Trophoblast cell (in vitro differentiated cells and primary cell): ENCODE measurements around the gene TRUB2.
A peak's percentile ranks its signal among the peaks of the same experiment; 100 is the strongest.

Source experiments
- DNase-seq, 2 donors: peaks; one replicate each; pipeline ENCODE4 v3.0.0-alpha.2; 2016
- H2AFZ ChIP-seq: 2 replicates; pipeline ENCODE4 v1.6.1; 2013; ENCODE audit warnings: low read length, moderate library complexity, mild to moderate bottlenecking; ENCODE audit not compliant: insufficient read depth, poor library complexity
- H2AK5ac ChIP-seq: 2 replicates; pipeline ENCODE4 v1.6.1; 2013; ENCODE audit warnings: mild to moderate bottlenecking, low read length
- H2BK120ac ChIP-seq: 2 replicates; pipeline ENCODE4 v1.6.1; 2013; ENCODE audit warnings: low read length, mild to moderate bottlenecking, moderate library complexity; ENCODE audit not compliant: insufficient read depth, poor library complexity
- H2BK12ac ChIP-seq: 2 replicates; pipeline ENCODE4 v1.6.1; 2013; ENCODE audit warnings: mild to moderate bottlenecking, low read length, moderate library complexity
- H2BK5ac ChIP-seq: 2 replicates; pipeline ENCODE4 v1.6.1; 2013; ENCODE audit warnings: low read length, low read depth, moderate library complexity, mild to moderate bottlenecking; ENCODE audit not compliant: poor library complexity
- H3K14ac ChIP-seq: 2 replicates; pipeline ENCODE4 v1.6.1; 2013; ENCODE audit warnings: mild to moderate bottlenecking, low read length
- H3K18ac ChIP-seq: 2 replicates; pipeline ENCODE4 v1.6.1; 2013; ENCODE audit warnings: mild to moderate bottlenecking, low read length
- H3K23ac ChIP-seq: 2 replicates; pipeline ENCODE4 v1.6.1; 2013; ENCODE audit warnings: low read length
- H3K27ac ChIP-seq: 2 replicates; pipeline ENCODE4 v1.5.1; 2013; ENCODE audit warnings: low read depth, mild to moderate bottlenecking, inconsistent platforms, low read length, moderate library complexity
- H3K27me3 ChIP-seq: 2 replicates; pipeline ENCODE4 v1.6.1; 2013; ENCODE audit warnings: inconsistent platforms, mild to moderate bottlenecking, low read length, moderate library complexity; ENCODE audit not compliant: insufficient read depth
- H3K36me3 ChIP-seq, 2 experiments: 1 replicate in 1 of 2; 2 replicates in 1 of 2; pipeline ENCODE4 v1.6.1; 2013; ENCODE audit warnings: low read length in 2 of 2, mild to moderate bottlenecking in 2 of 2, moderate library complexity in 1 of 2; ENCODE audit not compliant: insufficient read depth in 2 of 2, control insufficient read depth in 1 of 2
- H3K4ac ChIP-seq: 2 replicates; pipeline ENCODE4 v1.6.1; 2013; ENCODE audit warnings: low read depth, mild to moderate bottlenecking, low read length, moderate library complexity
- H3K4me1 ChIP-seq, 2 experiments: 1 replicate in 1 of 2; 2 replicates in 1 of 2; pipeline ENCODE4 v1.6.1; 2013; ENCODE audit warnings: low read length in 2 of 2, mild to moderate bottlenecking in 2 of 2, moderate library complexity in 1 of 2; ENCODE audit not compliant: insufficient read depth in 2 of 2, control insufficient read depth in 1 of 2
- H3K4me2 ChIP-seq: 2 replicates; pipeline ENCODE4 v1.6.1; 2013; ENCODE audit warnings: inconsistent platforms, mild to moderate bottlenecking, low read length, moderate library complexity
- H3K4me3 ChIP-seq: 2 replicates; pipeline ENCODE4 v1.5.1; 2013; ENCODE audit warnings: mild to moderate bottlenecking, low read depth, low read length, inconsistent platforms
- H3K79me1 ChIP-seq: one replicate; pipeline ENCODE4 v1.6.1; 2013; ENCODE audit warnings: low read length
- H3K79me2 ChIP-seq: 2 replicates; pipeline ENCODE4 v1.6.1; 2013; ENCODE audit warnings: low read length, mild to moderate bottlenecking; ENCODE audit not compliant: control insufficient read depth, insufficient read depth, poor library complexity
- H3K9ac ChIP-seq: 2 replicates; pipeline ENCODE4 v1.6.1; 2013; ENCODE audit warnings: mild to moderate bottlenecking, low read length
- H3K9me3 ChIP-seq: 2 replicates; pipeline ENCODE4 v1.6.1; 2013; ENCODE audit warnings: low read depth, mild to moderate bottlenecking, control low read depth, inconsistent platforms, low read length; ENCODE audit not compliant: insufficient read depth
- H4K12ac ChIP-seq: 2 replicates; pipeline ENCODE4 v1.6.1; 2013; ENCODE audit warnings: low read depth, mild to moderate bottlenecking, low read length, moderate library complexity
- H4K8ac ChIP-seq: 2 replicates; pipeline ENCODE4 v1.6.1; 2013; ENCODE audit warnings: low read depth, mild to moderate bottlenecking, low read length, moderate library complexity
- H4K91ac ChIP-seq: one replicate; pipeline ENCODE4 v1.6.1; 2013; ENCODE audit warnings: low read depth, mild to moderate bottlenecking, low read length, moderate library complexity
- WGBS: extraction: QIAGEN DNeasy Blood & Tissue Kit; methylation state at CpG from one replicate; pipeline ENCODE4 v1.1.7; 2013; ENCODE audit warnings: missing lambda C conversion rate; ENCODE audit not compliant: insufficient read length, insufficient coverage; ENCODE audit errors: extremely low coverage; 5-methylcytosine and 5-hydroxymethylcytosine counted together

Gene TRUB2

DNA sequence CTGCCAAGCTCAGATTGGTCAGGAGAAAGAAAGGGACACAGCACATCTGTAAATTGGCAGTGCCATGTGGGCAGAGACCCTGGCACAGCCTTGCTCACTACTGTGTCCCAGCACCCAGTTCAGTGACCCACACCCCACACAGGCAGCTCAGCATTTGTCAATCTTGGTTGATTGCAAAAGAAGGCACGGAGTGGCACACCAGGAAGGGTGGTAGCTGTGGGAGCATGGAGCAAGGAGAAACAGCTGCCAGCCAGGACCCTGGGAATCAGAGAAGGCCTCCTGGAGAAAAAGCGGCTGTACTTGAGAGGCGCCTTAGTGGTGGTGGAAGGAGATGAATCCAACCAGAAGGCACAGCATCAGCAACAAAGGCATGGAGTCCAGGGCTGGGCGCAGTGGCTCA is 21.6 kb upstream of the TRUB2 start:
- Histone ChIP-seq H2BK120ac (no peak overlapping the region), H2AK5ac (no peak overlapping the region)

DNA sequence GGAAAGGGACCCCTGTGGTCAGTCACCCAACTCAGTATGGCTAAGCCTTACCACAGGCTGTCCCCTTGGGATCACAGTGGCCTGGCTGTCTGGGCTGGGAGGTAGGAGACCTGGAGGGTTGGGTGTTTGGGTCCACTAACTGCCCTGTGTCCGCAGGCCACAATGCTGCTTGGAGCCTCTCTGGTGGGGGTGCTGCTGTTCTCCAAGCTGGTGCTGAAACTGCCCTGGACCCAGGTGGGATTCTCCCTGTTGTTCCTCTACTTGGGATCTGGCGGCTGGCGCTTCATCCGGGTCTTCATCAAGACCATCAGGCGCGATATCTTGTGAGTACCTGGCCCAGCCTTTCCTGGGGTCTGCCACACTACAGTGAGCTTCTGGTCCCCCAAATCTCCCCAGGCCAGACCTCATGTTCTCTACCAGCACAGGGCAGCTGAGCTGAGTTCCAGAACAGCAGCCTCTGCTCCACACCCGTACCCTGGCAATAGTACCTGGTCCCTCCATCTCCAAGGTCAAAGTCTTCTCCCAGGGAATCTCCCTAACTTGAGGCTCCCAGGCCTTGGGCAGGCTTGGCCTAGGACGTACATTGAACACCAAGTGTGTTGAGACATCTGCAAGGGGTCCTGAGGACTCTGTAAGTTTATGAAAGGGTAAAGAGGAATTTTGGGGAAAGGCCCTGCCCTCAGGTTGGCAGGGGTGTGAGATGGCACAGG is 20.9 kb upstream of the TRUB2 start:
- Histone ChIP-seq H3K14ac (no peak overlapping the region), H3K4me1 (peaks cover 0 to 10% of the 10 kb centered on the region in 2 experiments), H3K9ac (peak overlapping the region; percentile 11), H3K27ac (no peak overlapping the region), H3K79me1 (peaks cover 6% of the 10 kb centered on the region), H3K79me2 (peaks cover 4% of the 10 kb centered on the region), H2BK5ac (no peak overlapping the region), H3K23ac (no peak overlapping the region), H4K12ac (no peak overlapping the region), H2BK12ac (no peak overlapping the region), H3K4me2 (no peak overlapping the region), H3K4ac (no peak overlapping the region), H3K27me3 (no peaks in the 10 kb centered on the region), H4K91ac (no peak overlapping the region), H3K18ac (no peak overlapping the region), H3K4me3 (no peak overlapping the region), H3K36me3 (peaks cover 36 to 41% of the 10 kb centered on the region in 2 experiments), H4K8ac (no peak overlapping the region), H3K9me3 (peaks cover 3% of the 10 kb centered on the region), H2AK5ac (no peak overlapping the region), H2BK120ac (no peak overlapping the region), H2AFZ (no peak overlapping the region)
- no peak for DNase-seq
- no CpG with 5 or more reads among the region's 8 CpGs for WGBS

More for the DNA sequence above, 21.6 kb upstream of the TRUB2 start:
- Histone ChIP-seq H3K27ac (no peak overlapping the region), H3K79me1 (peaks cover 6% of the 10 kb centered on the region), H3K23ac (no peak overlapping the region), H3K18ac (no peak overlapping the region), H3K4me1 (peaks cover 0 to 10% of the 10 kb centered on the region in 2 experiments), H4K8ac (no peak overlapping the region), H3K9ac (no peak overlapping the region), H3K4ac (no peak overlapping the region), H4K91ac (no peak overlapping the region), H3K4me2 (no peak overlapping the region), H3K14ac (no peak overlapping the region), H3K4me3 (peak overlapping the region; percentile 44), H3K9me3 (peaks cover 3% of the 10 kb centered on the region), H2AFZ (no peak overlapping the region), H3K27me3 (no peaks in the 10 kb centered on the region), H3K36me3 (peaks cover 42 to 47% of the 10 kb centered on the region in 2 experiments), H2BK12ac (no peak overlapping the region), H3K79me2 (peaks cover 4% of the 10 kb centered on the region), H2BK5ac (no peak overlapping the region), H4K12ac (no peak overlapping the region)
- no CpG with 5 or more reads among the region's 4 CpGs for WGBS
- DNase-seq: no peak

DNA sequence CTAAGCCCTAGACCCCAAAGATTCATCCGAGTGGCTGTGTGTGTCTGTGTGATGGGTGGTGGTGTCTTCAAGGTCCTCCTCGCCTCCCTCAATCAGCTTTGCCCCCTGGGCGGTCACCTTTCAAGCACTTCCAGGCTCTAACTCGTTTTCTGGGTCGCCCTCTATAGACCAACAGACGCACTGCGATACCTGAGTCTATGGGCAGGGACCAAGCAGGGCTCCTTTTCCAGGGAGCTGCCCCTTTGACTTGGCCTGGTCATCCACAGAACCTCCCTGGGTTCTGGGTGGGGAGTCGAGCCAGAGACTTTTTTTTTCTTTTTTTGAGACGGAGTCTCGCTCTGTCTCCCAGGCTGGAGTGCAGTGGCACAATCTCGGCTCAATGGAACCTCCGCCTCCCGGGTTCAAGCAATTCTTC is 19.2 kb upstream of the TRUB2 start:
- Histone ChIP-seq H3K18ac (no peak overlapping the region), H3K4me1 (peaks cover 0 to 10% of the 10 kb centered on the region in 2 experiments), H4K8ac (no peak overlapping the region), H4K12ac (no peak overlapping the region), H3K36me3 (peaks cover 29 to 31% of the 10 kb centered on the region in 2 experiments), H3K27me3 (no peaks in the 10 kb centered on the region), H3K9ac (no peak overlapping the region), H2AK5ac (no peak overlapping the region), H3K4ac (no peak overlapping the region), H2BK5ac (no peak overlapping the region), H3K79me2 (peaks cover 4% of the 10 kb centered on the region), H3K79me1 (peaks cover 6% of the 10 kb centered on the region), H3K23ac (no peak overlapping the region), H2AFZ (peak overlapping the region; percentile 42), H3K27ac (no peak overlapping the region), H3K4me2 (peak overlapping the region; percentile 98), H3K9me3 (peaks cover 3% of the 10 kb centered on the region), H2BK12ac (no peak overlapping the region), H3K4me3 (peak overlapping the region; percentile 83), H4K91ac (no peak overlapping the region), H2BK120ac (no peak overlapping the region), H3K14ac (no peak overlapping the region)
- peak; percentile 68 to 87 for DNase-seq
- no CpG with 5 or more reads among the region's 13 CpGs for WGBS

DNA sequence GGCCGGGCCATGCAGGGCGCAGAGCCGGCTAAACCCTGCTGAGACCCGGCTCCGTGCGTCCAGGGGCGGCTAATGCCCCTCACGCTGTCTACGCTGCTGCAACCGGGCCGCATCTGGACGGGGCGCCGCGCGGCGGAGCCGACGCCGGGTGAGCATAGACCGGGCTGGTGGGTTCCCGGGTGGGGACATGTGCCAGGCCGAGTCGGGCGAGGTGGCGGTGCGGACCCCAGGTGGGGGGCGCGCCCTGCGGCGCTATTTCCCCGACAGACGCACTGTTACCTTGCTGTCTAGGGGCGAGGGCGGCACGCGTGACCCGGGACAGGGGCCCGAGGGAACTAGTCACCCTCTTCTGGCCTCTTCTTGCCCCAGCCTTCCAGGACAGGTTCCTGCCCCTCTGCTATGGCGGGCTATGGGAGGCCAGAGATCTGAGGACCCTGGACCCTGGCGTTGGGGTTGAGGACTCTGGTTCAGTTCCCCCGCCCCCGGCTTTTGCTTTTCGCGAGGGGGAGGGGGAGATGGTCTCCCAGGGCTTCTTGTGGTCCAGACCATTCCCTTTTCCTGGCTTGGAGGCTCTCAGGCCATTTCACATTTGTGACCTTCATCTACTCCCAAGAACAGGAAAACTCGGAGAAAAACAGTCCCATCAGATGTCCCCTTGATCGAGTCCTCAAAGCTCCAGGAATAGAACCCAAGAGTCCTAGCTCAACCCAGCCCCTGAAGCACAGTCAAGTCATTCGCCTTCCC is 18.6 kb upstream of the TRUB2 start:
- H3K79me2 ChIP-seq: peaks cover 4% of the 10 kb centered on the region
- H3K4me1 ChIP-seq: peaks cover 0 to 10% of the 10 kb centered on the region in 2 experiments
- H3K23ac ChIP-seq: no peak overlapping the region
- peak overlapping the region; percentile 79 for H4K8ac ChIP-seq
- H3K36me3 ChIP-seq: peaks cover 27 to 30% of the 10 kb centered on the region in 2 experiments
- no peak overlapping the region for H2BK12ac ChIP-seq
- no peak overlapping the region for H2BK5ac ChIP-seq
- H2AFZ ChIP-seq: peak overlapping the region; percentile 42
- H2AK5ac ChIP-seq: no peak overlapping the region
- H3K9ac ChIP-seq: peak overlapping the region; percentile 67
- peak overlapping the region; percentile 51 for H4K12ac ChIP-seq
- H3K4me3 ChIP-seq: peak overlapping the region; percentile 83
- no peak overlapping the region for H2BK120ac ChIP-seq
- peaks cover 3% of the 10 kb centered on the region for H3K9me3 ChIP-seq
- H3K4ac ChIP-seq: peak overlapping the region; percentile 49
- H3K27ac ChIP-seq: peak overlapping the region; percentile 12
- no CpG with 5 or more reads among the region's 48 CpGs for WGBS
- peak overlapping the region; percentile 60 for H4K91ac ChIP-seq
- peak overlapping the region; percentile 98 for H3K4me2 ChIP-seq
- peak overlapping the region; percentile 48 for H3K14ac ChIP-seq
- peak in 1 of 2 donors; percentile 10 for DNase-seq
- H3K27me3 ChIP-seq: no peaks in the 10 kb centered on the region
- peak overlapping the region; percentile 69 for H3K18ac ChIP-seq
- peaks cover 6% of the 10 kb centered on the region for H3K79me1 ChIP-seq
